ENCODE results near the gene CCDC6. TPM values are rescaled to one million over a fixed set of nuclear protein-coding genes. Genes with fewer than 3 reads are reported as not detected.

CCDC6 gene
- total and polyA plus RNA-seq, 11 donors, result 3.7 to 47.1 (median 17.4) TPM

GRCh38 chr10:59892697-59893096, 13.7 kb downstream of the CCDC6 start:
- H3K9me3 ChIP-seq, result no peaks in the 10 kb centered on the region
- intact Hi-C loops (cut with DNase I), result no loop called here
- ATAC-seq (peak in 2 of 4 donors; percentile 39 to 40), DNase-seq (no peak)
- no peak overlapping the region for H3K4me3 ChIP-seq
- WGBS, 4 donors, result 55 to 75% (median 62%) methylated on average over 3 of the region's 3 CpGs
- H3K27ac ChIP-seq, result peak overlapping the region in 3 of 12 donors; percentile 27 to 81 (median 36)
- peaks cover 0 to 16% (median 6%) of the 10 kb centered on the region in 9 donors for H3K36me3 ChIP-seq
- TF ChIP-seq POLR2A (IDR thresholded peaks at IDR 0.05) (no peak), CTCF (IDR thresholded peaks at IDR 0.05) (no peak)
- no peaks in the 10 kb centered on the region for H3K27me3 ChIP-seq
- H3K4me1 ChIP-seq, result peaks cover 3 to 79% (median 54%) of the 10 kb centered on the region in 12 donors

- WGBS, 4 donors, result 90 to 94% (median 90%) methylated on average over 4 of the region's 4 CpGs
- H3K9me3 ChIP-seq, result no peaks in the 10 kb centered on the region
- peaks cover 0 to 16% (median 6%) of the 10 kb centered on the region in 9 donors for H3K36me3 ChIP-seq
- no peaks in the 10 kb centered on the region for H3K27me3 ChIP-seq
- peak overlapping the region in 3 of 12 donors; percentile 27 to 81 (median 36) for H3K27ac ChIP-seq
- ATAC-seq, result no peak
- intact Hi-C loops (cut with DNase I), result no loop called here
- no peak overlapping the region for H3K4me3 ChIP-seq
- TF ChIP-seq CTCF (IDR thresholded peaks at IDR 0.05), result no peak
- TF ChIP-seq POLR2A (IDR thresholded peaks at IDR 0.05), result no peak
- no peak for DNase-seq
- H3K4me1 ChIP-seq, result peaks cover 3 to 82% (median 54%) of the 10 kb centered on the region in 12 donors
These were observed 14.4 kb downstream of the CCDC6 start for GRCh38 chr10:59891936-59892335.

- H3K9me3 ChIP-seq, result no peaks in the 10 kb centered on the region
- no peak for TF ChIP-seq CTCF (IDR thresholded peaks at IDR 0.05)
- TF ChIP-seq POLR2A (IDR thresholded peaks at IDR 0.05), result no peak
- H3K4me1 ChIP-seq, result peaks cover 3 to 88% (median 50%) of the 10 kb centered on the region in 12 donors
- no peak for ATAC-seq
- WGBS, 4 donors, result 69 to 76% (median 70%) methylated on average over 3 of the region's 3 CpGs
- H3K27ac ChIP-seq, result peak overlapping the region in 2 of 12 donors; percentile 27 to 81
- intact Hi-C loops (cut with DNase I), result no loop called here
- no peaks in the 10 kb centered on the region for H3K27me3 ChIP-seq
- DNase-seq, result no peak
- peaks cover 0 to 16% (median 6%) of the 10 kb centered on the region in 9 donors for H3K36me3 ChIP-seq
- H3K4me3 ChIP-seq, result no peak overlapping the region
These were observed 15.0 kb downstream of the CCDC6 start for GRCh38 chr10:59891349-59891748.

- Histone ChIP-seq H3K36me3 (peaks cover 0 to 16% (median 6%) of the 10 kb centered on the region in 9 donors), H3K4me1 (peaks cover 0 to 86% (median 33%) of the 10 kb centered on the region in 12 donors), H3K4me3 (no peak overlapping the region), H3K9me3 (no peaks in the 10 kb centered on the region), H3K27ac (no peak overlapping the region), H3K27me3 (no peaks in the 10 kb centered on the region)
- DNase-seq (no peak), ATAC-seq (no peak)
- intact Hi-C loops (cut with DNase I), result no loop called here
- 63 to 81% (median 78%) methylated on average over 4 of the region's 4 CpGs for WGBS, 4 donors
- no peak for TF ChIP-seq CTCF (IDR thresholded peaks at IDR 0.05)
- no peak for TF ChIP-seq POLR2A (IDR thresholded peaks at IDR 0.05)
These were observed 17.4 kb downstream of the CCDC6 start for GRCh38 chr10:59888781-59889435.
